Mucosa of stomach (tissue), 1 donor: ENCODE data around the gene NR1I3.

ENCODE experiments used
- H3K27me3 ChIP-seq: one replicate; pipeline ENCODE4 v1.7.0; 2013; ENCODE audit warnings: mild to moderate bottlenecking, low read length; ENCODE audit not compliant: control insufficient read depth, insufficient read depth
- H3K36me3 ChIP-seq: one replicate; pipeline ENCODE4 v1.7.0; 2013; ENCODE audit warnings: low read length; ENCODE audit not compliant: control insufficient read depth, insufficient read depth
- H3K4me1 ChIP-seq: one replicate; pipeline ENCODE4 v1.7.0; 2013; ENCODE audit warnings: mild to moderate bottlenecking, low read length; ENCODE audit not compliant: control insufficient read depth, insufficient read depth
- H3K4me3 ChIP-seq: one replicate; pipeline ENCODE4 v1.7.0; 2013; ENCODE audit warnings: low read length
- H3K9ac ChIP-seq: one replicate; pipeline ENCODE4 v1.7.0; 2013; ENCODE audit warnings: mild to moderate bottlenecking, low read length, moderate library complexity
- H3K9me3 ChIP-seq: one replicate; pipeline ENCODE4 v1.7.0; 2013; ENCODE audit warnings: mild to moderate bottlenecking, low read length, moderate library complexity; ENCODE audit not compliant: control insufficient read depth
- donor health status: Pancreatic carcinoma.

The NR1I3 gene

DNA sequence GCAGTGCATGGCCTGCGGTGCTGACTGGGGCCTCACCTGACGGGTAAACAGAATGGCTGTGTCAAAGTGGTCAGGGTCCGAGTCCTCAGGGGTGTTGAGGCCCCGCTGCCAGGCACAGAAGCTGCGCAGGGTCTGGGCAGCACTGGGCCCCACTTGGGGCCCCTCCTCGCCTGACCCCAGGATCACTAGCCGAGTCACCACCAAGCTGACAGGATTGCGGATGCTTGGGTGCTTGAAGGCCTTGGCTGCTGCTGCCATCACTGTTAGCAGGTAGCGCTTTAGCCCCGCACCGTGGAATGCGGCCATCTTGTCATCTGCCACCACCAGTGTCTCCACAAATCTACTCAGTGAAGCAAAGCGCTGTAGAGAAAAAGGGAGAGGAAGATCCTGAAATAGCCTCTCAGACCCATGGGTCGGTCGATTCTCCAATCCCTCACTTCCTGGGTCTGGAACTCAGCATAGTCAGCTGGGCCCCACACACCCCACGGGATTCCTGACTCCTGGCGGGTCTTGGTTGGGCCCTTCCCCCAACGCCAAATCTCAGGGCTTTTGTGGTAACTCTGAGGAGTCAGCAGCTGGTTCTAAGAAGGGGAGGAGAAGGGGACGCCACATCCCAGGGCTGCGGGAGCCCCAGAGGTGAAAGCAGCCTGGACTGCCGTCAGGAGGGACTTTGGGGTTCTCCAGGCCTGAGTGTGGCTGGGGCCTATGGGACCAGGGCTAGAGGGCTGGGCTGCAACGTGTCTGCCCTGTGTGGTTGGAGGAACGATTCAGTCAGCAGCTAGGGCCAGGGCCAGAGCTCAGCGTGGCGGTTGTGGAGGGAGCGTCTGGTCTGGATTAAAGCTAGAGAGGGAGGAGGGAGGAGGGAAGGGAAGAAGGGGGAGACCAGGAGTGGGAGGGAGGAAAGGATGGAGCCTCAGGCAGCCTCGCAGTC lies 41.2 kb downstream of the NR1I3 start:
- Histone ChIP-seq H3K9ac (peak overlapping the region; percentile 45), H3K4me1 (peaks cover 35% of the 10 kb centered on the region), H3K27me3 (peaks cover 3% of the 10 kb centered on the region), H3K9me3 (no peaks in the 10 kb centered on the region), H3K36me3 (no peaks in the 10 kb centered on the region), H3K4me3 (no peak overlapping the region)

DNA sequence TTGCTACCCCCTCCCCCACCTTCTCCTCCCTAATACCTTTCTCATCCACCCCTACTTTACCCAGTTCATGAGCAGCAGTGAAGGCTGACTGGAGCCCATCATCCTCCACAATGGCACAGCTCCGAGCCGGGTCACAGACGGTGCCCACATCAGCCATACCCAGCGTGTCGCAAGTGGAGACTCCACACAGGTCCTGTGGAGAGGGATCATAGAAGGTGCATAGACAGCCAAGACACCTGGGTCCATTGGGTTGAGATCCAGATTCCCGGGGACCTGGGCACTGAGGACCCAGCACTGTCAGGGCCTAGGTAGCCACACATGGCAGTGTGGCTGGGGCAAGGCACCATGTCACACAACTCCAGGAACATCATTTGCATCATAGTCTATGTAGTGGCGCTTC lies 41.9 kb downstream of the NR1I3 start:
- H3K4me3 ChIP-seq, result no peak overlapping the region
- H3K9me3 ChIP-seq, result no peaks in the 10 kb centered on the region
- H3K9ac ChIP-seq, result peak overlapping the region; percentile 18
- no peaks in the 10 kb centered on the region for H3K36me3 ChIP-seq
- H3K4me1 ChIP-seq, result peaks cover 28% of the 10 kb centered on the region
- peaks cover 6% of the 10 kb centered on the region for H3K27me3 ChIP-seq

DNA sequence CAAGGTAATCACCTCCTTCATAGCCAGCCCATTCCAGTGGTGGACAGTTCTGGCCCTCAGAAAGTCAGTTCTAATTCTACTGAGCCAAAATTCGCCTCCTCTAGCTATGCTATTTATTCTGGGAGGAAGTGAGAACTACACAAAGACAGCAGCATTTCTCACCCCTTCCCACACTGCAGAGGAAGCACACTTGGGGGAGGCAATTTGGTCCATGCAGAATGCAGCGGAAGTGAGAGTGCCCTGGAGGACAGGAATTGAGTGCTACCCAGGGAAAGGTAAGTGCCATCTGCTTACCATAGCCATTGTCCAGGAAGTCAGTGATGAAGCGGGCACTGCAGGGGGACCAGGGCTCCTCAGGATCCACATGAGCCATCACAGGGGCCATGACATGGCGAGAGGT lies 42.8 kb downstream of the NR1I3 start:
- H3K4me3 ChIP-seq, result no peak overlapping the region
- H3K9ac ChIP-seq, result no peak overlapping the region
- H3K4me1 ChIP-seq, result peaks cover 18% of the 10 kb centered on the region
- H3K9me3 ChIP-seq, result no peaks in the 10 kb centered on the region
- H3K27me3 ChIP-seq, result peaks cover 10% of the 10 kb centered on the region
- no peaks in the 10 kb centered on the region for H3K36me3 ChIP-seq

DNA sequence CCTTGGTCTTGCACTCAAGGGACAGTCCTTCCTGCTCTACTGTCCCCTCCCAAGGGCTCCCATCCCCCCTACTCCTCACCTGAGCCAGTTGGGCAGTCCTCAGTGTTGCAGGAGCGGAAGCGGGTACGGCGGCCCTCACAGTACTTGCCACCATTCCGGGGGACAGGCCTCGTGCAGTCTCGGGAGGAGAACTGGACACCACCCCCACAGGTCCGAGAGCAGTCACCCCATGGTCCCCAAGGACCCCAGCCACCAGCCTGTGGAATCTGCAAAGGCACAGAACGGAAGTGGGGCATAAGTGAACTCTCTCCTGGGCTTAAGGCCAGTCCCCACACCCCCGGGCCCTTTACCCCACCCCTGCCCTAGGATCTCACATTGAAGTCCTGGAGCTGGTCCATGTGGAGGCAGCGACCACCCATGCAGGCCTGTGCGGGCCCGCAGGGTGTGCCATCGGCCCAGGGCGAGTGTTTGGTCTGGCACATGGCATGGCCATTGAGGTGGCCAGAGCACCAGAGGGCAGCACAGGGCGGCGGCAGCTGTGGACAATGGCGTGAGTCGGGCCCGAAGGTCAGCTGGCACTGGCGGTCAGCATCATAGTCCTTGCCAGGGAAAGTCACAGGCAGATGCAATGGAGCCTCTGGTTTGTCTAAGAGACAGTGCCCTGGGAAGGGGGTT lies 44.3 kb downstream of the NR1I3 start:
- Histone ChIP-seq H3K9ac (no peak overlapping the region), H3K9me3 (no peaks in the 10 kb centered on the region), H3K4me1 (peaks cover 15% of the 10 kb centered on the region), H3K36me3 (no peaks in the 10 kb centered on the region), H3K27me3 (peaks cover 10% of the 10 kb centered on the region), H3K4me3 (no peak overlapping the region)

DNA sequence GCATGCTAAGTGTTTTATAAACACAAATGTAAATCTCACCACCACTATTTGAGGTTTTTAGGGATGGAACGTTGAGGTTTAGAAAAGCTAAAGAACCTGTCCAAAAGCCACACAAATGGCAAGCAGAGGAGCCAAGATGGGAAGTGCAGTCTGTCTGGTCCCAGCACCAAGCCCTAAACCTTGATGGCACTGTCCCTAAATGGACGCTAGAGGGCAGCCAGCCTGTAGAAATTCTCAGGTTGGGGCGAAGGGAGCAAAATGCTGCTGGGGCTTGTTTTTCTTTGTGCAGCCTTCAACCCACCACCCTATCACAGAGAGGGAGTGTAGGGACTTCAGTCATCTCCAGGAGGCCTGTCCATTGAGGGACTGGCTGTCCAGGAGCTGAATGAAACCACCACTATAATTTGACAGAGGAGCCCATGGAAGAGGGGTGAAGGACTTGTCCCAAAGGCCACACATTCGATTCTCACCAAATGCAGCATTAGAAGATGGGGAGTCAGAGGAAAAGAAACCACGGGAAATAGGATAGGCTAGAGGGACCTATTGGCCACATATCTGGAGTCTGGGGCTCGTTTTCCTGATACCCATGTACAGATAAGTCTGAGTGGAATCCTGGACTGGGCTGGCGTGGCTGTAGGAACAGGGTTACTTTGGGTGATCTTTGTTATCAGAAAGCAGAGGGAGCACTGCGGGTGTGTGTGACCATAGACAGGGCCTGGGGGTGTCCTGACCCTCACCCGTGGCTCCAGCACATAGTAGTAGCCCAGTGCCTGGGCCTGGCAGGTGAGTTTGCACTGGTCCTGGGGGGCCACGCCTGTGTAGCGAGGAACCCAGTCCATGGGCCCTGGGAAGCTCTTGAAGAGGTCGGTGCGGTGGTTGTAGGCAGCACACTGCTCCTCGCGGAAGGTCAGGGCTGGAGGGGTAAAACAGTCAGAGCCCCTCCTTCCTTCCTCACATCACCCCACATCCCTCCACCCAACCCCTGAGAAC lies 45.2 kb downstream of the NR1I3 start:
- Histone ChIP-seq H3K4me1 (peaks cover 10% of the 10 kb centered on the region), H3K36me3 (no peaks in the 10 kb centered on the region), H3K4me3 (no peak overlapping the region), H3K9ac (no peak overlapping the region), H3K27me3 (peaks cover 10% of the 10 kb centered on the region), H3K9me3 (no peaks in the 10 kb centered on the region)

DNA sequence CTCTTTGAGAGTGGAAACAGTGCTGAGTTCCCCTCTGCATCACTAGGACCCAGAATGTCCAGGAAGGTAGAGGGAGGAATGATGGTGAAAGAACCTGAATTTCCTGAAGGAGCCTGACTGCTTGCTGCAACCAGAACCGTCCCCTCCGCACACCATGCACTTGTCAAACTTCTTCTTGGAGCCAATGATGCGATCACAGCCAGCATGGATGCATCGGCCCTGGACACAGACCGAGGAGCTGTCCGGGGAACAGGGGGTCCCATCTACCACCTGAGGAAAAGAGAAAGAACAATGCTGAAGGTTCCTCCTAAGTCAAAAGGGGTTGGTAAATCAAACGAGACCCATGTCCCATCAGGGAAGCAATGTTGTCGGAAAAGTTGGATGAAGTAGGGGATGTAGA lies 46.0 kb downstream of the NR1I3 start:
- Histone ChIP-seq H3K9me3 (no peaks in the 10 kb centered on the region), H3K4me1 (peaks cover 7% of the 10 kb centered on the region), H3K27me3 (peaks cover 10% of the 10 kb centered on the region), H3K4me3 (no peak overlapping the region), H3K36me3 (no peaks in the 10 kb centered on the region), H3K9ac (no peak overlapping the region)

DNA sequence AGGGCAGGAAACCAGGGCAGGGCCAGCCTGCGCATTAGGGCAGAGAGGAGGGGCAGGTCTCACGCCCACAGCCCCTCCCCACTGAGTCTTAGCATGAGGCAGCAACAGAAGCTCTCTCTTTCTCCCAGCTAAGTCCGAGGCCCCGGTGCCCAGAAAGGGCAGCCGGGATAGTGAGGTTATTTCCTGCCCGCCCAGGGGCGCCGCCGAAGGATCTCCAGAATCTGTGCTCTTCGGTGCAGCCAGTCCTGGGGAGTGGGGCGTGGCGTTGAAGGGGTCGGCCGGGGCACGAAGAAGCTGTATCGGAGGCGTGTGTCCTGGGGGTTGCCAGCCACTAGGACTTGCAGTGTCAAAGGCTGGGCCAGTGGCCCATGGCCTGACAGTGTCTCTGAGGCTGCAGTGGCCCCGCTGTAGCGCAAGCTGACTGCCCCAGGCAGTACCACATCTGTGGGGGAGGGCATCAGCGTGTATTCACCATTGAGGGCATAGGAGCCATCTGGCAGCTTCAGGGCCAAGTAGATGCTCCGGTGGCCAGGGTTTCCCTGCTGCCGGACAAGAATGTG lies 47.0 kb downstream of the NR1I3 start:
- peaks cover 10% of the 10 kb centered on the region for H3K27me3 ChIP-seq
- no peaks in the 10 kb centered on the region for H3K4me1 ChIP-seq
- no peak overlapping the region for H3K4me3 ChIP-seq
- no peak overlapping the region for H3K9ac ChIP-seq
- H3K9me3 ChIP-seq, result no peaks in the 10 kb centered on the region
- no peaks in the 10 kb centered on the region for H3K36me3 ChIP-seq

DNA sequence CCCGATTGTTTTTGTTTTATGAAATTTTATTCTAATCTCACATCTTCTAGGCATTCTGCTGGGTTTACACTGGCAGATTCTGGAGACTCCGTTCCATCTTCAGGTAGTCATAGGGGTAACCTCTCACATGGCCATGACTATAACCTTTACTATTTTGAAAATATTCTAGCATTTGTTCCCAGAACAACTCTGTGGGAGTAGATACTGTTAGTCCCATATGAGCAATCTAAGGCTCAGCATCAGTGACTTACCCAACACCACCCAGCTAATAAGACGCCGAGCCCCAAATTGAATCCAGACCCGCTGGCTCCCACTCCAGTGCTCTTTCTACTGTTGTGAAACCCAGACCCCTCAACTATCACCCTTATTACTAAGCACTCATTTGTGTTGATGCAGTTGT lies 49.0 kb downstream of the NR1I3 start:
- no peaks in the 10 kb centered on the region for H3K9me3 ChIP-seq

DNA sequence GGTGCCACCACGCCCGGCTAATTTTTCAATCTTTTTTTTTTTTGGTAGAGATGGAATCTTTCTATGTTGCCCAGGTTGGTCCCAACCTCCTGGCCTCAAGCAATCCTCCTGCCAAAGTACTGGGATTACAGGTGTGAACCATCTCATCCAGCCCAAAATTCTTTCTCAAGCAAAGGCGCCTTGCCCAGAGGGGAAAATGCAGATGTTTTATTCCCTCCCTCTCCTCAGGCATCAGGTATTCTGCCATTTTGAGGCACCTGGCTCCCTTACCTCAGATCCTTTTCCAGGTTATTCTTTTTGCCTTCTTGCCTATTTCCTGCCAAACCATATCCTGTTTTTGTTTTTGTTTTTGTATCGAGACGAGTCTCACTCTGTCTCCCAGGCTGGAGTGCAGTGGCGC lies 49.6 kb downstream of the NR1I3 start:
- no peak overlapping the region for H3K4me3 ChIP-seq
- no peak overlapping the region for H3K9ac ChIP-seq
- H3K9me3 ChIP-seq, result no peaks in the 10 kb centered on the region
- no peaks in the 10 kb centered on the region for H3K36me3 ChIP-seq
- peaks cover 10% of the 10 kb centered on the region for H3K27me3 ChIP-seq
- peaks cover 3% of the 10 kb centered on the region for H3K4me1 ChIP-seq

More for the DNA sequence above, 49.0 kb downstream of the NR1I3 start:
- no peaks in the 10 kb centered on the region for H3K36me3 ChIP-seq
- peaks cover 3% of the 10 kb centered on the region for H3K4me1 ChIP-seq
- peaks cover 10% of the 10 kb centered on the region for H3K27me3 ChIP-seq
- H3K4me3 ChIP-seq, result no peak overlapping the region
- H3K9ac ChIP-seq, result no peak overlapping the region

DNA sequence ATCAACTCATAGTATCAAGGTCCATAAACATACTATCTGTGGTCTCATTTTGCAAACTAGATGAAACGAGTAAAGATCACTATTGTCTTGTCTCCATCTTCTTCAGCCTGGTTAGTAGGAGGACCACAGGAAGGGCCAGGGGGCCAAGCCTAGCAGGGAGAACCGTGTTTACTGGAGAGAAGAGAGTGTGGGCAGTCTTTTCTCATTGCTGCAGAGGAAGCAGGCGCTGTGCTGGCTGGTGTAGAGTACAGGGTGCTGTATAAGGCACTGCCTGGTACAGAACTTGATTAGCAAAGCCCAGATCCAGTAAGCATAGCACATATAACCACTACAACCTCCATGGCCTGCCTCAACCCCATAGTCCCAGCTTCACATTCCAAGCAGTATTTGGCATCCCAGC lies 50.7 kb downstream of the NR1I3 start:
- Histone ChIP-seq H3K9ac (no peak overlapping the region), H3K9me3 (no peaks in the 10 kb centered on the region), H3K36me3 (no peaks in the 10 kb centered on the region), H3K27me3 (peaks cover 10% of the 10 kb centered on the region), H3K4me3 (no peak overlapping the region), H3K4me1 (peaks cover 3% of the 10 kb centered on the region)

DNA sequence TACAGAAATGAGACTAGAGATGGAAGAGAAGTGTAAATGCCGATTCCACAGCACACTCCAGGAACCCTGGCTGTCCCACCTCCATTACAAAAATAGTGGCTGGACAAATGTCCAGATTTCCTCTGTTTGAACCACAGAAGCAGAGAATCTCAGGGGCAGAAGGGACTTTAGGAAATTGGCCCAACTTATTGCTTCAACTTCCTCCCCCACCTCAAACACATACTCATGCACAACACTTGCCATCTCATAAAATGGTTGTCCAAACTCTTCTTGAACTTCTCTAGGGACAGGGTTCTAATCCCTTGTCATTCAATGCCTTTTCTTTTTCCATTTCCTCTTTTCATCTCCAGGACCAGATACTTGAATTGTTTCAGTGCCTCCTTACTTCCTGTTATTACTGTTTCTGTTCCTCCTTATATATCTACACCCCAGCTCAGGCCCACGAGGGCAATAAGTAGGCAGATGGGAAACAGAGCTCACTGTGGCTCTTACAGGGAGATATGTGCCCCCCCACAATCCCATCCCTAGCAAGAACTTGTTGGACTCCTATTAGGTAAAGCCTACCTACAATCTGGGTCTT lies 52.2 kb downstream of the NR1I3 start:
- Histone ChIP-seq H3K4me3 (no peak overlapping the region), H3K36me3 (no peaks in the 10 kb centered on the region), H3K4me1 (peaks cover 3% of the 10 kb centered on the region), H3K27me3 (peaks cover 3% of the 10 kb centered on the region), H3K9me3 (no peaks in the 10 kb centered on the region), H3K9ac (no peak overlapping the region)
